Measurements from ENCODE around the gene REEP1. TPM values are rescaled to one million over a fixed set of nuclear protein-coding genes. Genes with fewer than 3 reads are reported as not detected.
"Not testable (repeated sequence)": the region's sequence is repeated elsewhere in the genome, so short reads cannot be mapped to it uniquely, and the experiment has no call there.

Gene REEP1
- total RNA-seq, 1 experiment from 2014 or later = 0.23 TPM

DNA sequence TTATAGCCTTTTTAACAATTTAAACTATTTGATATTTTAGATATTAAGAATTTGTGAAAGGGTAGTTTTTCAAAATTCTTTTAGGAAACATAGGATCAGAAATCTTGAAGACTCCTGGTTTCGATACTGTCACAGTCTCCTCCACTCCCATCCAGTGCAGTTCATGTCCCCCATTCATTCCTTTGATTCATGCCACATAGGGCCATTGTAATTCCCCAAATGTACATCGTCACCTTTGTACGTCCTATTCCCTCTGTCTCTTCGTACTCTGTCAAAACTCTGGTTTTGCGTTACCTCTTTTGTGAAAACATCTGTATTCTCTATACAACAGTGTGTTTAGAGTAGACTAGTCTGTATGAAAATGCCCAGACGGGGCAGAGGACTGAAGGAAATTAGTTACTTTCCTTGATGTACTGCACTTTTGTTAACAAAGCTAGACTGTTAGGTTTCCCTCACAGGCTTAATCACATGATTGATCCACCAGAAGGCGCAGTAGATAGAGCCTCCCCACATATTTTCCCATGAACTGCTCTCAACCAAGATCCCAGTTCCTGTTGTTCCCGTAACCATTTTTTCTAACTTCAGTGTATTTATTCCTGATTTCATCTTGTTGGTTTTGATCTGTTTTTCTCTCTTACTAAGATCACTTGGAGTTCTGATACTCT lies 135.6 kb downstream of the REEP1 start:
- no peak for DNase-seq (ENCODE audit: low read depth, low spot score)
- no peak for TF ChIP-seq POLR2AphosphoS5 (IDR thresholded peaks at IDR 0.05; ENCODE audit: low read depth, low read length)
- no peak for TF ChIP-seq SIN3A (IDR thresholded peaks at IDR 0.05; ENCODE audit: borderline replicate concordance, insufficient read depth, low read depth, low read length)
- no peak for TF ChIP-seq TCF7L2 (IDR thresholded peaks at IDR 0.05; ENCODE audit: low read depth, low read length)
- TF ChIP-seq REST (IDR thresholded peaks at IDR 0.05; ENCODE audit: insufficient read depth in 1 of 2, low read depth in 2 of 2, low read length in 1 of 2) = no peak
- TF ChIP-seq CTCF (IDR thresholded peaks at IDR 0.05) = no peak
- Histone ChIP-seq H3K27ac (ENCODE audit: low read length) (no peak overlapping the region), H3K27me3 (ENCODE audit: control insufficient read depth, insufficient read depth, low read length) (no peaks in the 10 kb centered on the region), H3K4me3 (ENCODE audit: low read depth in 2 of 2, low read length in 2 of 2) (no peak overlapping the region), H3K4me1 (ENCODE audit: control insufficient read depth, insufficient read depth, low read length) (peaks cover 6% of the 10 kb centered on the region; the same call in 1 of the 2 replicates), H3K9me3 (ENCODE audit: control insufficient read depth, insufficient read depth, low read depth, low read length) (no peaks in the 10 kb centered on the region), H3K36me3 (ENCODE audit: control insufficient read depth, insufficient read depth, low read length) (peaks cover under 1% of the 10 kb centered on the region)
- intact Hi-C loops (cut with micrococcal nuclease; ENCODE audit: unreplicated experiment) (no loop called here), in situ Hi-C loops (cut with HindIII; ENCODE audit: low pct_unique_long_range_greater_than_20kb, low sequenced_read_pairs) (no loop called here)
- BruUV-seq (replicated peaks) = no TSS peak
- no peak for ATAC-seq
- ChIA-PET CTCF (interaction anchor here (0.6 kb wide), 1 partner anchor 114 kb away, joined by 3 read pairs; no protein-coding TSS in a partner anchor), POLR2A (interaction anchor here (0.6 kb wide), 2 partner anchors 60 to 134 kb away, joined by 3 read pairs; no protein-coding TSS in a partner anchor)

- H3K9me3 ChIP-seq (ENCODE audit: control insufficient read depth, insufficient read depth, low read depth, low read length); H3K27me3 ChIP-seq (ENCODE audit: control insufficient read depth, insufficient read depth, low read length); ATAC-seq; H3K36me3 ChIP-seq (ENCODE audit: control insufficient read depth, insufficient read depth, low read length); intact Hi-C loops (cut with micrococcal nuclease; ENCODE audit: unreplicated experiment); CTCF ChIA-PET; DNase-seq (ENCODE audit: low read depth, low spot score); POLR2A ChIA-PET; in situ Hi-C loops (cut with HindIII; ENCODE audit: low pct_unique_long_range_greater_than_20kb, low sequenced_read_pairs); H3K4me1 ChIP-seq (ENCODE audit: control insufficient read depth, insufficient read depth, low read length); BruUV-seq (replicated peaks); H3K27ac ChIP-seq (ENCODE audit: low read length): not testable (repeated sequence)
- peak overlapping the region; percentile 87 to 91; a peak in 3 of 4 replicates for H3K4me3 ChIP-seq (ENCODE audit: low read depth in 2 of 2, low read length in 2 of 2)
These were observed 136.9 kb downstream of the REEP1 start for GRCh38 chr2:86200564-86200963.

DNA sequence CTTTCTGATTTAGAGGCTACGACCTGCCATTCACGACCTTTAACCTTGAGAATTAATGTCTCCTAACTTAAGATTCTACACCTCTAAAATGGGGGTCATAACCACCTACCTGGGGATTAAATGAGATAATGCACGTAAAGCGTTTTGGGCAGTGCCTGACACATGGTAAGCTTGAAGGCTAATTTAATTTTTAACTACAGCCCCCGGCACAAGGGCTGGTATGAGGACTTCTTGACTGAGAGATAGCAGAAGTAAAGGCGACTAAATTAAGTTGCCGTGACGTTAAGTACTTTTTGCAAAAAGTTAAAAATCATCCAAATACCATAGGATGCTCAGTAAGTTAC lies 137.6 kb downstream of the REEP1 start:
- TF ChIP-seq SIN3A (IDR thresholded peaks at IDR 0.05; ENCODE audit: borderline replicate concordance, insufficient read depth, low read depth, low read length) = no peak
- no peak for TF ChIP-seq REST (IDR thresholded peaks at IDR 0.05; ENCODE audit: insufficient read depth in 1 of 2, low read depth in 2 of 2, low read length in 1 of 2)
- TF ChIP-seq CTCF (IDR thresholded peaks at IDR 0.05) = no peak
- no peak for TF ChIP-seq POLR2AphosphoS5 (IDR thresholded peaks at IDR 0.05; ENCODE audit: low read depth, low read length)
- no peaks in the 10 kb centered on the region for H3K27me3 ChIP-seq (ENCODE audit: control insufficient read depth, insufficient read depth, low read length)
- DNase-seq (ENCODE audit: low read depth, low spot score) (no peak), ATAC-seq (no peak)
- H3K4me1 ChIP-seq (ENCODE audit: control insufficient read depth, insufficient read depth, low read length) = peaks cover 6% of the 10 kb centered on the region; the same call in 1 of the 2 replicates
- POLR2A ChIA-PET = no interaction called here
- H3K9me3 ChIP-seq (ENCODE audit: control insufficient read depth, insufficient read depth, low read depth, low read length) = no peaks in the 10 kb centered on the region
- CTCF ChIA-PET = interaction anchor here (0.6 kb wide), 2 partner anchors 21 to 1787 kb away, joined by 3 to 4 read pairs; no protein-coding TSS in a partner anchor
- intact Hi-C loops (cut with micrococcal nuclease; ENCODE audit: unreplicated experiment) (loop anchor here (5.0 kb wide), 2 partner anchors 172 to 308 kb away; no protein-coding TSS in a partner anchor), in situ Hi-C loops (cut with HindIII; ENCODE audit: low pct_unique_long_range_greater_than_20kb, low sequenced_read_pairs) (no loop called here)
- peak overlapping the region; percentile 87 to 91 for H3K4me3 ChIP-seq (ENCODE audit: low read depth in 2 of 2, low read length in 2 of 2)
- BruUV-seq (replicated peaks) = TSS peak; percentile 85
- peak overlapping the region; percentile 95 for H3K27ac ChIP-seq (ENCODE audit: low read length)
- H3K36me3 ChIP-seq (ENCODE audit: control insufficient read depth, insufficient read depth, low read length) = no peaks in the 10 kb centered on the region; the same call in 1 of the 2 replicates

Data from Panc1 (cell line).